ENCODE data around the gene LCMT1. TPM values are rescaled to one million over a fixed set of nuclear protein-coding genes. Genes with fewer than 3 reads are reported as not detected.
A peak's percentile ranks its signal among the peaks of the same experiment; 100 is the strongest.

LCMT1 gene
- total and polyA plus RNA-seq, 2 of the 13 experiments (the other 11 are each of a cell fraction or from before 2014, with no cell fraction given) = 41.2 to 48.7 TPM

- TF ChIP-seq AHDC1 (CRISPR knock-in tag; IDR thresholded peaks at IDR 0.05; ENCODE audit: borderline replicate concordance) (peak; percentile 70; the same call in 1 of the 2 replicates), ZNF501 (CRISPR knock-in tag; IDR thresholded peaks at IDR 0.05) (peak; percentile 98), SNAPC5 (CRISPR knock-in tag; IDR thresholded peaks at IDR 0.05; ENCODE audit: borderline replicate concordance) (peak; percentile 67), NFRKB (IDR thresholded peaks at IDR 0.05) (no peak), AKNA (CRISPR knock-in tag; IDR thresholded peaks at IDR 0.05; ENCODE audit: borderline replicate concordance) (no peak), ZNF614 (CRISPR knock-in tag; IDR thresholded peaks at IDR 0.05; ENCODE audit: borderline replicate concordance) (peak; percentile 99), EP300 (IDR thresholded peaks at IDR 0.05; ENCODE audit: low read depth in 2 of 2, low read length in 2 of 2) (peak in 1 of 2 experiments; percentile 90; a peak in 3 of 4 replicates), EP300 (CRISPR knock-in tag; IDR thresholded peaks at IDR 0.05; ENCODE audit: borderline replicate concordance) (peak; percentile 95), FOXP1 (IDR thresholded peaks at IDR 0.05) (peak; percentile 50; the same call in 1 of the 2 replicates), FOXP1 (CRISPR knock-in tag; IDR thresholded peaks at IDR 0.05) (peak; percentile 97)
These were observed 66.5 kb downstream of the LCMT1 start (continued) for GRCh38 chr16:25177831-25178688.
